Measurements from ENCODE around the gene DPEP1. TPM values are rescaled to one million over a fixed set of nuclear protein-coding genes. Genes with fewer than 3 reads are reported as not detected.
"Not testable (repeated sequence)": the region's sequence is repeated elsewhere in the genome, so short reads cannot be mapped to it uniquely, and the experiment has no call there.

DPEP1 gene
- total RNA-seq, 1 experiment from 2014 or later, result 1.7 TPM

GRCh38 chr16:89584768-89585549, 28.5 kb upstream of the DPEP1 start:
- Histone ChIP-seq H3K27me3 (peaks cover 15% of the 10 kb centered on the region; the same call in 1 of the 2 replicates), H3K27ac (no peak overlapping the region), H3K9me3 (replicated peaks) (no peaks in the 10 kb centered on the region), H3K4me1 (peaks cover 18% of the 10 kb centered on the region), H3K4me3 (no peak overlapping the region), H3K36me3 (no peaks in the 10 kb centered on the region)
- DNase-seq, result peak; percentile 41 to 55

GRCh38 chr16:89586218-89586617, 27.2 kb upstream of the DPEP1 start:
- peaks cover 15% of the 10 kb centered on the region; the same call in 1 of the 2 replicates for H3K27me3 ChIP-seq
- H3K4me1 ChIP-seq, result peaks cover 18% of the 10 kb centered on the region
- H3K9me3 ChIP-seq (replicated peaks), result no peaks in the 10 kb centered on the region
- H3K4me3 ChIP-seq, result no peak overlapping the region
- no peak overlapping the region for H3K27ac ChIP-seq
- no peaks in the 10 kb centered on the region for H3K36me3 ChIP-seq
- no peak for DNase-seq

- Histone ChIP-seq H3K36me3 (no peaks in the 10 kb centered on the region), H3K27ac (no peak overlapping the region), H3K4me3 (no peak overlapping the region), H3K4me1 (peaks cover 14% of the 10 kb centered on the region), H3K27me3 (peaks cover 15% of the 10 kb centered on the region; the same call in 1 of the 2 replicates), H3K9me3 (replicated peaks) (no peaks in the 10 kb centered on the region)
- DNase-seq, result no peak
Measured at GRCh38 chr16:89586853-89587252, 26.6 kb upstream of the DPEP1 start.

- not testable (repeated sequence) for H3K27ac ChIP-seq; H3K36me3 ChIP-seq; H3K4me1 ChIP-seq; H3K4me3 ChIP-seq; DNase-seq; H3K9me3 ChIP-seq (replicated peaks)
- H3K27me3 ChIP-seq, result peaks cover 15% of the 10 kb centered on the region; the same call in 1 of the 2 replicates
Measured at GRCh38 chr16:89587676-89588075, 25.8 kb upstream of the DPEP1 start.

- H3K4me1 ChIP-seq, result peaks cover 8% of the 10 kb centered on the region
- DNase-seq, result no peak
Measured at GRCh38 chr16:89588413-89589109, 24.9 kb upstream of the DPEP1 start.

GRCh38 chr16:89589241-89589926, 24.1 kb upstream of the DPEP1 start:
- Histone ChIP-seq H3K4me1 (peaks cover 8% of the 10 kb centered on the region), H3K4me3 (no peak overlapping the region), H3K36me3 (no peaks in the 10 kb centered on the region), H3K9me3 (replicated peaks) (no peaks in the 10 kb centered on the region), H3K27ac (no peak overlapping the region), H3K27me3 (peaks cover 9% of the 10 kb centered on the region; the same call in 1 of the 2 replicates)
- no peak for DNase-seq

More at GRCh38 chr16:89588413-89589109, 24.9 kb upstream of the DPEP1 start:
- Histone ChIP-seq H3K27ac (no peak overlapping the region), H3K9me3 (replicated peaks) (no peaks in the 10 kb centered on the region), H3K4me3 (no peak overlapping the region), H3K36me3 (no peaks in the 10 kb centered on the region), H3K27me3 (peaks cover 15% of the 10 kb centered on the region; the same call in 1 of the 2 replicates)

- DNase-seq, result no peak
Measured at GRCh38 chr16:89593841-89594240, 19.6 kb upstream of the DPEP1 start.

GRCh38 chr16:89595330-89596060, 17.9 kb upstream of the DPEP1 start:
- Histone ChIP-seq H3K9me3 (replicated peaks) (no peaks in the 10 kb centered on the region), H3K36me3 (no peaks in the 10 kb centered on the region), H3K27me3 (no peaks in the 10 kb centered on the region), H3K4me3 (no peak overlapping the region), H3K4me1 (no peaks in the 10 kb centered on the region), H3K27ac (no peak overlapping the region)
- DNase-seq, result no peak

More at GRCh38 chr16:89593841-89594240, 19.6 kb upstream of the DPEP1 start:
- Histone ChIP-seq H3K36me3 (no peaks in the 10 kb centered on the region), H3K9me3 (replicated peaks) (no peaks in the 10 kb centered on the region), H3K27me3 (no peaks in the 10 kb centered on the region), H3K4me3 (no peak overlapping the region), H3K4me1 (no peaks in the 10 kb centered on the region), H3K27ac (no peak overlapping the region)

GRCh38 chr16:89596061-89596689, 17.3 kb upstream of the DPEP1 start:
- H3K27me3 ChIP-seq, result no peaks in the 10 kb centered on the region
- no peaks in the 10 kb centered on the region for H3K4me1 ChIP-seq

GRCh38 chr16:89596957-89597649, 16.3 kb upstream of the DPEP1 start:
- Histone ChIP-seq H3K36me3 (no peaks in the 10 kb centered on the region), H3K27me3 (no peaks in the 10 kb centered on the region), H3K4me1 (peaks cover 5% of the 10 kb centered on the region; the same call in 1 of the 2 replicates), H3K4me3 (no peak overlapping the region), H3K27ac (no peak overlapping the region), H3K9me3 (replicated peaks) (no peaks in the 10 kb centered on the region)
- DNase-seq, result no peak

More at GRCh38 chr16:89596061-89596689, 17.3 kb upstream of the DPEP1 start:
- H3K9me3 ChIP-seq (replicated peaks), result no peaks in the 10 kb centered on the region
- H3K36me3 ChIP-seq, result no peaks in the 10 kb centered on the region
- H3K4me3 ChIP-seq, result no peak overlapping the region
- H3K27ac ChIP-seq, result no peak overlapping the region
- no peak for DNase-seq

GRCh38 chr16:89598199-89598598, 15.2 kb upstream of the DPEP1 start:
- Histone ChIP-seq H3K36me3 (no peaks in the 10 kb centered on the region), H3K9me3 (replicated peaks) (no peaks in the 10 kb centered on the region), H3K27me3 (no peaks in the 10 kb centered on the region), H3K27ac (no peak overlapping the region), H3K4me3 (no peak overlapping the region), H3K4me1 (peaks cover 11% of the 10 kb centered on the region; the same call in 1 of the 2 replicates)
- no peak for DNase-seq

GRCh38 chr16:89599451-89599858, 14.0 kb upstream of the DPEP1 start:
- Histone ChIP-seq H3K4me1 (peaks cover 11% of the 10 kb centered on the region; the same call in 1 of the 2 replicates), H3K27ac (no peak overlapping the region), H3K36me3 (no peaks in the 10 kb centered on the region), H3K9me3 (replicated peaks) (no peaks in the 10 kb centered on the region), H3K27me3 (no peaks in the 10 kb centered on the region), H3K4me3 (no peak overlapping the region)
- DNase-seq, result peak; percentile 65 to 70

GRCh38 chr16:89599902-89600301, 13.5 kb upstream of the DPEP1 start:
- H3K27me3 ChIP-seq, result no peaks in the 10 kb centered on the region
- H3K4me1 ChIP-seq, result peaks cover 11% of the 10 kb centered on the region; the same call in 1 of the 2 replicates
- no peak for DNase-seq
- no peak overlapping the region for H3K4me3 ChIP-seq
- no peaks in the 10 kb centered on the region for H3K36me3 ChIP-seq
- no peaks in the 10 kb centered on the region for H3K9me3 ChIP-seq (replicated peaks)
- H3K27ac ChIP-seq, result no peak overlapping the region
